Progenitor cell of endocrine pancreas (in vitro differentiated cells): ENCODE measurements around the gene ERVH48-1. TPM values are rescaled to one million over a fixed set of nuclear protein-coding genes. Genes with fewer than 3 reads are reported as not detected.
"Not testable (repeated sequence)": the region's sequence is repeated elsewhere in the genome, so short reads cannot be mapped to it uniquely, and the experiment has no call there.

ENCODE experiments used
- DNase-seq: peaks from one replicate; pipeline ENCODE4 v3.0.0; 2021; ENCODE audit warnings: low spot score; ENCODE audit not compliant: unreplicated experiment
- H3K27ac Mint-ChIP-seq: 2 replicates; pipeline ENCODE4 v1.8.0; 2021; ENCODE audit warnings: mild to moderate bottlenecking, moderate library complexity, mixed read lengths
- H3K27me3 Mint-ChIP-seq: 2 replicates; pipeline ENCODE4 v1.8.0; 2021; ENCODE audit warnings: mixed read lengths
- H3K36me3 Mint-ChIP-seq: 2 replicates; pipeline ENCODE4 v1.8.0; 2022; ENCODE audit warnings: mixed read lengths; ENCODE audit not compliant: insufficient read depth
- H3K4me1 Mint-ChIP-seq: 2 replicates; pipeline ENCODE4 v1.8.0; 2021; ENCODE audit warnings: low read depth, mixed read lengths
- H3K4me3 Mint-ChIP-seq: 2 replicates; pipeline ENCODE4 v1.8.0; 2021; ENCODE audit warnings: low read depth, mild to moderate bottlenecking, moderate library complexity, mixed read lengths
- H3K9me3 Mint-ChIP-seq: 2 replicates; pipeline ENCODE4 v1.8.0; 2021; ENCODE audit warnings: low read depth, mixed read lengths
- CTCF ChIP-seq: fragments of 200-600 bp; sonication (generic); IDR thresholded peaks from one replicate; pipeline ENCODE4 v1.5.0; 2021; ENCODE audit warnings: antibody characterized with exemption, mild to moderate bottlenecking; ENCODE audit not compliant: unreplicated experiment
- total RNA-seq: library from RNA; stranded (reverse); gene quantifications from 2 replicates; pipeline ENCODE4 v1.2.1, GENCODE V29; 2021

The ERVH48-1 gene
- total RNA-seq, 1 donor from 2014 or later = 0.91 TPM

- peak overlapping the region; percentile 42 for H3K27ac Mint-ChIP-seq
- DNase-seq = no peak
- H3K27me3 Mint-ChIP-seq = no peaks in the 10 kb centered on the region
- TF ChIP-seq CTCF = no peak
- H3K9me3 Mint-ChIP-seq = peaks cover 4% of the 10 kb centered on the region
- H3K4me1 Mint-ChIP-seq = peaks cover 44% of the 10 kb centered on the region
- no peaks in the 10 kb centered on the region for H3K36me3 Mint-ChIP-seq
- H3K4me3 Mint-ChIP-seq = no peak overlapping the region
Measured at GRCh38 chr21:42942244-42942643, 16.8 kb upstream of the ERVH48-1 start.

- no peaks in the 10 kb centered on the region for H3K36me3 Mint-ChIP-seq
- peak overlapping the region; percentile 35 for H3K27ac Mint-ChIP-seq
- H3K4me3 Mint-ChIP-seq = no peak overlapping the region
- DNase-seq = no peak
- H3K27me3 Mint-ChIP-seq = no peaks in the 10 kb centered on the region
- no peak for TF ChIP-seq CTCF
- H3K9me3 Mint-ChIP-seq = peaks cover 4% of the 10 kb centered on the region
- peaks cover 49% of the 10 kb centered on the region for H3K4me1 Mint-ChIP-seq
Measured at GRCh38 chr21:42941696-42942085, 16.3 kb upstream of the ERVH48-1 start.

- no peak overlapping the region for H3K27ac Mint-ChIP-seq
- H3K36me3 Mint-ChIP-seq = no peaks in the 10 kb centered on the region
- H3K9me3 Mint-ChIP-seq = peaks cover 4% of the 10 kb centered on the region
- no peak overlapping the region for H3K4me3 Mint-ChIP-seq
- H3K27me3 Mint-ChIP-seq = no peaks in the 10 kb centered on the region
- TF ChIP-seq CTCF = no peak
- DNase-seq = no peak
- peaks cover 64% of the 10 kb centered on the region for H3K4me1 Mint-ChIP-seq
Measured at GRCh38 chr21:42939582-42940413, 14.4 kb upstream of the ERVH48-1 start.

GRCh38 chr21:42938606-42938995 is 13.2 kb upstream of the ERVH48-1 start:
- H3K4me3 Mint-ChIP-seq, H3K27me3 Mint-ChIP-seq, H3K36me3 Mint-ChIP-seq, DNase-seq, H3K9me3 Mint-ChIP-seq: not testable (repeated sequence)
- Mint-ChIP-seq H3K4me1 (peaks cover 64% of the 10 kb centered on the region), H3K27ac (peak overlapping the region; percentile 64)

- H3K4me1 Mint-ChIP-seq = peaks cover 62% of the 10 kb centered on the region
- peaks cover 4% of the 10 kb centered on the region for H3K9me3 Mint-ChIP-seq
- no peaks in the 10 kb centered on the region for H3K36me3 Mint-ChIP-seq
- H3K27ac Mint-ChIP-seq = peak overlapping the region; percentile 92
- H3K27me3 Mint-ChIP-seq = no peaks in the 10 kb centered on the region
- H3K4me3 Mint-ChIP-seq = no peak overlapping the region
- DNase-seq = no peak
- no peak for TF ChIP-seq CTCF
Measured at GRCh38 chr21:42937960-42938605, 12.7 kb upstream of the ERVH48-1 start.

GRCh38 chr21:42937034-42937940 is 11.9 kb upstream of the ERVH48-1 start:
- H3K36me3 Mint-ChIP-seq, DNase-seq, H3K9me3 Mint-ChIP-seq, H3K27me3 Mint-ChIP-seq: not testable (repeated sequence)
- peak overlapping the region; percentile 92 for H3K27ac Mint-ChIP-seq
- peaks cover 69% of the 10 kb centered on the region for H3K4me1 Mint-ChIP-seq
- peak overlapping the region; percentile 4 for H3K4me3 Mint-ChIP-seq

- Mint-ChIP-seq H3K4me1 (peaks cover 70% of the 10 kb centered on the region), H3K27ac (peak overlapping the region; percentile 92)
- not testable (repeated sequence) for H3K9me3 Mint-ChIP-seq, H3K27me3 Mint-ChIP-seq, DNase-seq, H3K36me3 Mint-ChIP-seq, H3K4me3 Mint-ChIP-seq
Measured at GRCh38 chr21:42936360-42936759, 10.9 kb upstream of the ERVH48-1 start.

GRCh38 chr21:42933973-42934372 is 8.5 kb upstream of the ERVH48-1 start:
- not testable (repeated sequence) for H3K27me3 Mint-ChIP-seq, H3K27ac Mint-ChIP-seq, H3K36me3 Mint-ChIP-seq, H3K9me3 Mint-ChIP-seq, DNase-seq
- Mint-ChIP-seq H3K4me3 (peak overlapping the region; percentile 1), H3K4me1 (peaks cover 73% of the 10 kb centered on the region)
